Measurements from ENCODE around the gene APLF. TPM values are rescaled to one million over a fixed set of nuclear protein-coding genes. Genes with fewer than 3 reads are reported as not detected.

The APLF gene, protein sequence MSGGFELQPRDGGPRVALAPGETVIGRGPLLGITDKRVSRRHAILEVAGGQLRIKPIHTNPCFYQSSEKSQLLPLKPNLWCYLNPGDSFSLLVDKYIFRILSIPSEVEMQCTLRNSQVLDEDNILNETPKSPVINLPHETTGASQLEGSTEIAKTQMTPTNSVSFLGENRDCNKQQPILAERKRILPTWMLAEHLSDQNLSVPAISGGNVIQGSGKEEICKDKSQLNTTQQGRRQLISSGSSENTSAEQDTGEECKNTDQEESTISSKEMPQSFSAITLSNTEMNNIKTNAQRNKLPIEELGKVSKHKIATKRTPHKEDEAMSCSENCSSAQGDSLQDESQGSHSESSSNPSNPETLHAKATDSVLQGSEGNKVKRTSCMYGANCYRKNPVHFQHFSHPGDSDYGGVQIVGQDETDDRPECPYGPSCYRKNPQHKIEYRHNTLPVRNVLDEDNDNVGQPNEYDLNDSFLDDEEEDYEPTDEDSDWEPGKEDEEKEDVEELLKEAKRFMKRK
- total RNA-seq, result 3.0 and 4.6 TPM in 2 replicates

DNA sequence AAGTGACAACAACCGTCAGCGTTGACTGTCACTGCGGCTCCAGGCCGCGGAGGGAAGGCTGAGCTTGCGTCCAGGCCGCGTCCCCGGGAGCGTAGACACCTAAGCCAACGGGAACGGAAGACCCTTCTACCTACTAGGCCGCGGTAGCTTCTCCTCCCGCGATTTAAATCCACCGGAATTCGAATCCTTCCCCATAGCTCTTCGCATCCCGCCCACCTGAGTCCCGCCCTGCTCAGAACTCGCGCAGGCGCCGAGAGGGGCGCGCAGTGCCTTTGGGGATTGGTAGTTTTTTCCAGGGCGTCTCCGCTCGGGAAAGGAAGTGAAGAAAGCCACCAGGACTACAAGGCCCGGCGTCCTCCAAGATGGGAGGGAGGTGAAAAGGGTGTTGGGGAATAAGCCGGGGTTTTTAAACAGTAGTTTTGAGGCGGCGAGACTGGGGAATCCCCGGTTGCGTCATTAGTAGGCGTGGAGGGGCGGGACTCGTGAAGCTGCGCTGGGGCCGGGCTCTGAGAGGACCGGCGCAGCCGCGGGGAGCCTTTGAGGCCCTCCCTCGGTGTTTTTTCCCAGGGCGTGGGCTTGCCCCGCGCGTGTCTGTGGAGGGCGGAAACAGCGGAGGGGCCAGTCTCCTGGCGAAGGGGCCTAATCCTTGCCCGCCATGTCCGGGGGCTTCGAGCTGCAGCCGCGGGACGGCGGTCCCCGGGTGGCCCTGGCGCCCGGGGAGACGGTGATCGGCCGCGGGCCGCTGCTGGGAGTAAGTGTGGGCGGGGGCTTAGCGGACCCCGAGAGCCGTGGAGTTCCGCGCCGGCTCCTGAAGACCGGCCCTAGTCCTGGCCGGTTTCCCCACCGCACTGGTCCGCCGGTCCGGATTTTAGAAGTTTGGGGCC is at the start of gene APLF, which contains the start of gene FBXO48:
Gene APLF, plus strand, starts transcription at position 509 of the 884 bp plus-strand sequence. Its CDS starts 147 bp downstream, at position 656.
Gene FBXO48, minus strand, starts transcription at position 218 of the 884 bp plus-strand sequence. CDS start 2,149 bp downstream, outside the sequence.

Other genes with a start within 250 kb of the APLF start
- gene PPP3R1, start 215.1 kb upstream of the APLF start, total RNA-seq, result 23.3 and 26.8 TPM in 2 replicates
- 30.1 and 32.4 TPM in 2 replicates for gene CNRIP1, start 147.6 kb upstream of the APLF start, total RNA-seq
- not detected in 2 replicates for gene PLEK, start 102.3 kb upstream of the APLF start, total RNA-seq
- gene FBXO48, start 291 bp upstream of the APLF start, total RNA-seq, result 0.31 and 0.78 TPM in 2 replicates
- not detected in 2 replicates for gene PROKR1, start 176.0 kb downstream of the APLF start, total RNA-seq